Astrocyte of the spinal cord (primary cell): ENCODE data around the gene CCRL2.

Source experiments
- DNase-seq: peaks from one replicate; pipeline ENCODE4 v3.0.0; 2011; ENCODE audit warnings: low read depth, low spot score
- H3K4me3 ChIP-seq: 2 replicates; pipeline ENCODE4 v1.5.1; 2011; ENCODE audit warnings: low read depth, mild to moderate bottlenecking, low read length, moderate library complexity
- in situ Hi-C: cut with HindIII; loops from 2 replicates; pipeline ENCODE4 v1.10.0; 2017; ENCODE audit warnings: low sequenced_read_pairs
- TF ChIP-seq, protein P1 (sequence below): IDR thresholded peaks from 2 replicates; pipeline ENCODE4 v1.5.1; 2012; ENCODE audit warnings: low read depth, mild to moderate bottlenecking, low read length, inconsistent platforms

The CCRL2 gene

DNA sequence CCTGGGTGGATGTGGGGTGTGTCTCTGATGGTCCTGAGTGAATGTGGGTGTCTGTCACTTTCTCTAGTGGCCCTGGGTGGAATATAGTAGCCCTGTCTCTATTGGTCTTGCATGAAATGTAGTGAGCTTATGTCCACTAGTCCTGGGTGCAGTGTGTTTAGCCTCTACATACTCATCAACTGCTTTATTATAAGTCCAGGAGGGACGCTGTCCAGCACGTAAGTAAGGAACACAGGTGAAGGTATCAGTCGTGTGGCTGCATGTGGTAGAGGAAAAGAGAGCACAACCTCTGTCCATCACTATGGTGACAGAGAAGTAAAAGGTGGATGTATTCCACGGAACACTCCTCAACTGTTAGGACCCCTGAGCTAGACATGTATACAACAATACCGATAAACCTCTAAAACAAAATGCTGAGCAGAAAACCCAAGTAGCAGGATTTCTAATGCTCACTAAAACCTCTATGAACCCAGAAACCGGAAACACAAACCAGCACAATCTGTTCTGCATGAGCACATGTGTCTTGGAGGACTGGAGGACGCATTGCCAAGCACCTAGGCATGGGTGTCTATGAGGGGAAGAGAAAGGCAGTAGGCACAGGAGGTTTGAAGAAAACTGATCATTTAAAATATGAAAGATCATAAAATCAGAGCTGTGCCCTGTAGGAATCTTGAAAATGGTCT lies 46.6 kb downstream of the CCRL2 start:
- in situ Hi-C loops, result no loop called here
- TF ChIP-seq, protein P1, sequence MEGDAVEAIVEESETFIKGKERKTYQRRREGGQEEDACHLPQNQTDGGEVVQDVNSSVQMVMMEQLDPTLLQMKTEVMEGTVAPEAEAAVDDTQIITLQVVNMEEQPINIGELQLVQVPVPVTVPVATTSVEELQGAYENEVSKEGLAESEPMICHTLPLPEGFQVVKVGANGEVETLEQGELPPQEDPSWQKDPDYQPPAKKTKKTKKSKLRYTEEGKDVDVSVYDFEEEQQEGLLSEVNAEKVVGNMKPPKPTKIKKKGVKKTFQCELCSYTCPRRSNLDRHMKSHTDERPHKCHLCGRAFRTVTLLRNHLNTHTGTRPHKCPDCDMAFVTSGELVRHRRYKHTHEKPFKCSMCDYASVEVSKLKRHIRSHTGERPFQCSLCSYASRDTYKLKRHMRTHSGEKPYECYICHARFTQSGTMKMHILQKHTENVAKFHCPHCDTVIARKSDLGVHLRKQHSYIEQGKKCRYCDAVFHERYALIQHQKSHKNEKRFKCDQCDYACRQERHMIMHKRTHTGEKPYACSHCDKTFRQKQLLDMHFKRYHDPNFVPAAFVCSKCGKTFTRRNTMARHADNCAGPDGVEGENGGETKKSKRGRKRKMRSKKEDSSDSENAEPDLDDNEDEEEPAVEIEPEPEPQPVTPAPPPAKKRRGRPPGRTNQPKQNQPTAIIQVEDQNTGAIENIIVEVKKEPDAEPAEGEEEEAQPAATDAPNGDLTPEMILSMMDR, result no peak

DNA sequence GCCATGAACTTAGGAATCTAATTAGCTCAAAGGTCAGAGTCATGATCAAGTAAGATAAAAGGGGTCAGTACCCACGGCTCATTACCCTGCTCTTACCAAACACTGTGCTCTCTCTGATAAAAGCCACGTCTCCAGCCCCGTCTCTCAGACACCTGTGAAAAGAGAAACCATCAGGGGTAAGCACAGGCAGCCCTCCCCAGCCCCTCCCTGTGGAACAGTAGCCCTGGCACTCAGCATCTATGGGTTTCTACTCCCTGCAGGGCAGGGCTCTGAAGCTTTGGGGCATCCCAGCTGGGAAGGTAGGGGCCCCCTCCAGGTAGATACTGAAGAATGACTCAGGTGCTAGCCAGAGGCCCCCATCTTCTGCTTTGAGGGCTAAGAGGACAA lies 47.1 kb downstream of the CCRL2 start:
- in situ Hi-C loops, result no loop called here
- H3K4me3 ChIP-seq, result no peak overlapping the region
- TF ChIP-seq, protein P1, result no peak
- no peak for DNase-seq

More for the DNA sequence above, 46.6 kb downstream of the CCRL2 start:
- no peak for DNase-seq
- H3K4me3 ChIP-seq, result no peak overlapping the region

DNA sequence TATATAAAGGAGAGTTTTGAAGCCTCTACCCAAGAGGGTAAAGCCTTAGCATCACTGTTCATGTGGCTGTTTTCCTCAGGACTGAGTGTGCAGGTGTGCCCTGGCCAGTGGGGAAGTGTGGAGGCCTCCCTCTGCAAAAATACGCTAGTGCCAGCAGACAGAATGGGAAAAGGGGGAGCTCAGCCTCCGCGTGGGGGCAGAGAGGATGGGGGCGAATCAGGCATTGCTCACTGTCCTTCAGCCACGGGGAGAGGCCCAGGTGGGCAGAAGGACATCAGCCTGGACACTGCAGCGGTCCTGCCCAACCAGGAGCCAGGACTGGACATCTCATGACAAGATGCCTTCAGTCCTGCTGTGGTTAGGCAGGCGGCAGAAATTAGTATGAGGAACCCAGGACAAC lies 47.5 kb downstream of the CCRL2 start:
- in situ Hi-C loops, result no loop called here
- TF ChIP-seq, protein P1, result no peak
- no peak for DNase-seq
- no peak overlapping the region for H3K4me3 ChIP-seq

DNA sequence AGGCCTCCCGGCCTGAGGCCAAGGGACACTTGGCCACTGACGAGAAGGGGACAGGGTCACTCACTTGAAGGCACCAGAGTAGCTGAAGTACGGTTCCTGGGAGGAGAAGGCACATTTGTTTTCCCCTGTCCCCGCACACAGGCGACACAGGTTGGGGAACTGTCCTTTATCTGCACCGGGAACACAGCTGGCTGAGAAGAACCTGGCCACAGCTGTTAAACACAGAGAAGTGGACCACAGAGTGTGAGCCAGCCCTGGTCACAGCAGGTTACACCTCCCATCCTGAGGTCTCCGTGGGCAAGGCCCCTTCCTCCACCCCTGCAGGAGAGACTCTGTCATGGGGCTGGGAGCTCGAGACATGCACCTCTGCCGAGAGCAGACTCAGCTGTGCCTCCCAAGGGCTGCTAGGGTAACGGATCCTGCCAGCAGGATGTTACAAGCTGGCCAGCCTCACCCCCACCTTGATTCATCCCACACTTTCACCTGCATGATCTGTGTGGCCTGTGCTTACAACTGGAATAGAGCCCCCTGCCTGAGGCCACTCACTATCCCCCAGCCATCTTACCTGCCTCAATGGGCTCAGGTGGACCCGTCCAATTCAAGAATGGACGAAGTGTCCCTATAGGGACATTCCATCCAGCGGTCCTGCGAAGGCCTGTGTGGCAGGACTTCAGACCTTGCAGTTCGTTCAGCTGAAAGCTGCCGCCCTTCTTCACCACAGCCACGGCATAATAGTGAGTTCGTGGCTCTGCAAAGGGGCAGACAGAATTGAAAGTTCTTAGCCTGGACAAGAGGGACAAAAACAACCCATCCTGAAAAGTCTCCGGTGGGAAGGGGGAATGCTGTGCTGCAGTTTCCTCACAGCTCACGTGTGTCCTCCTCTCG lies 48.4 kb downstream of the CCRL2 start:
- DNase-seq, result no peak
- TF ChIP-seq, protein P1, result no peak
- H3K4me3 ChIP-seq, result no peak overlapping the region
- in situ Hi-C loops, result no loop called here

DNA sequence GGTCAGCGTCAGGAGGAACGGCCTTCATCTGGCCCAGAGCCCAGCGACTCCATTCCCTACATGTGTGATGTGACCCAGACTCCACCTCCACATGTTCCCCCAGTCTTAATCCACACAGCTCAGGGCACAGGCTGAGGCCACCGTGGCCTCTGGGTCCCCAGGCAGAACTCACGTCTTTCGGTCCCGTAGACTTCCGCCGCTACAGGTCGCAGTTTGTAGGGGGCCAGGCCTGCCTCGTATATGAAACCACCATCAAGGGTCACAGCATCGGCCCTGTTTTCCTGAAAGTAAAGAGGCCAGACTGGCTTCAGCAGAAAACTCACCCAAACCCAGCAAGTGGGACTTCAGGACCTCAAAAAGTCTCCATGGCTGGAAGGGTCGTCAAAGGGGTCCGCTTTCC lies 49.1 kb downstream of the CCRL2 start:
- TF ChIP-seq, protein P1, result no peak
- H3K4me3 ChIP-seq, result no peak overlapping the region
- in situ Hi-C loops, result no loop called here
- no peak for DNase-seq
